OCI-LY1 (cell line): ENCODE data around the gene SLC25A42.

ENCODE experiments used
- EZH2 ChIP-seq: fragments of 200-600 bp; sonication (generic), shearing (Covaris generic); IDR thresholded peaks from 2 replicates; pipeline ENCODE4 v1.8.0; 2017; ENCODE audit warnings: borderline replicate concordance, mixed run types, mild to moderate bottlenecking, antibody characterized with exemption, low read length, moderate library complexity, mixed read lengths
- TF ChIP-seq, protein P1 (sequence below): fragments of 200-600 bp; sonication (generic), shearing (Covaris generic); IDR thresholded peaks from 2 replicates; pipeline ENCODE4 v1.5.1; 2017; ENCODE audit warnings: mild to moderate bottlenecking, antibody characterized with exemption, low read length, moderate library complexity, mixed read lengths

GRCh38 chr19:19087676-19088075 lies 23.9 kb downstream of the SLC25A42 start:
- no peak for TF ChIP-seq EZH2
- TF ChIP-seq, protein P1, sequence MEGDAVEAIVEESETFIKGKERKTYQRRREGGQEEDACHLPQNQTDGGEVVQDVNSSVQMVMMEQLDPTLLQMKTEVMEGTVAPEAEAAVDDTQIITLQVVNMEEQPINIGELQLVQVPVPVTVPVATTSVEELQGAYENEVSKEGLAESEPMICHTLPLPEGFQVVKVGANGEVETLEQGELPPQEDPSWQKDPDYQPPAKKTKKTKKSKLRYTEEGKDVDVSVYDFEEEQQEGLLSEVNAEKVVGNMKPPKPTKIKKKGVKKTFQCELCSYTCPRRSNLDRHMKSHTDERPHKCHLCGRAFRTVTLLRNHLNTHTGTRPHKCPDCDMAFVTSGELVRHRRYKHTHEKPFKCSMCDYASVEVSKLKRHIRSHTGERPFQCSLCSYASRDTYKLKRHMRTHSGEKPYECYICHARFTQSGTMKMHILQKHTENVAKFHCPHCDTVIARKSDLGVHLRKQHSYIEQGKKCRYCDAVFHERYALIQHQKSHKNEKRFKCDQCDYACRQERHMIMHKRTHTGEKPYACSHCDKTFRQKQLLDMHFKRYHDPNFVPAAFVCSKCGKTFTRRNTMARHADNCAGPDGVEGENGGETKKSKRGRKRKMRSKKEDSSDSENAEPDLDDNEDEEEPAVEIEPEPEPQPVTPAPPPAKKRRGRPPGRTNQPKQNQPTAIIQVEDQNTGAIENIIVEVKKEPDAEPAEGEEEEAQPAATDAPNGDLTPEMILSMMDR: no peak
